PC-3 (cell line): ENCODE results near the gene SLC38A3. TPM values are rescaled to one million over a fixed set of nuclear protein-coding genes. Genes with fewer than 3 reads are reported as not detected.

Experiments
- ATAC-seq: fragments of 200-7000 bp; cut with Tn5 transposase; 2 replicates; pipeline ENCODE4 v1.9.1; 2020; ENCODE audit warnings: mild to moderate bottlenecking, moderate library complexity
- BruUV-seq: library from RNA; stranded (reverse); fragments of 400-500 nt; replicated peaks from 2 replicates; lab custom pipeline; 2021; lab: Mats Ljungman, UMichigan
- CTCF ChIA-PET: fragments of 300-600 bp; sonication (Branson Sonifier 250); formaldehyde crosslinking; loops from one replicate; lab custom pipeline; 2022; ENCODE audit warnings: antibody characterized with exemption; lab: Charles Lee
- POLR2A ChIA-PET: fragments of 300-600 bp; sonication (Branson Sonifier 250); formaldehyde crosslinking; loops from one replicate; lab custom pipeline; 2022; ENCODE audit warnings: antibody characterized with exemption; ENCODE audit not compliant: unreplicated experiment; lab: Charles Lee
- DNase-seq: peaks from one replicate; pipeline ENCODE4 v3.0.0-alpha.2; 2015
- H2AFZ ChIP-seq: fragments of 300-600 bp; sonication (generic); 2 replicates; pipeline ENCODE4 v1.6.0; 2016; ENCODE audit warnings: antibody characterized with exemption, low read length
- H3F3A ChIP-seq: fragments of 300-600 bp; sonication (generic); one replicate; pipeline ENCODE4 v1.6.0; 2017; ENCODE audit warnings: antibody characterized with exemption, low read length, control low read depth, mild to moderate bottlenecking; ENCODE audit not compliant: unreplicated experiment
- H3K27ac ChIP-seq: fragments of 300-600 bp; sonication (generic); 2 replicates; pipeline ENCODE4 v1.5.1; 2016; ENCODE audit warnings: mild to moderate bottlenecking, low read length
- H3K27me3 ChIP-seq: fragments of 300-600 bp; sonication (generic); 2 replicates; pipeline ENCODE4 v1.6.1; 2016; ENCODE audit warnings: low read length, mixed read lengths
- H3K36me3 ChIP-seq: fragments of 300-600 bp; sonication (generic); 2 replicates; pipeline ENCODE4 v1.6.1; 2016; ENCODE audit warnings: low read depth, mixed run types, low read length, mixed read lengths
- H3K4me1 ChIP-seq: fragments of 300-600 bp; sonication (generic); 2 replicates; pipeline ENCODE4 v1.5.1; 2016; ENCODE audit warnings: low read length; ENCODE audit not compliant: insufficient read depth
- H3K4me2 ChIP-seq: fragments of 300-600 bp; sonication (generic); 2 replicates; pipeline ENCODE4 v1.6.0; 2016; ENCODE audit warnings: low read length
- H3K4me3 ChIP-seq: fragments of 300-600 bp; sonication (generic); 2 replicates; pipeline ENCODE4 v1.5.1; 2016; ENCODE audit warnings: mild to moderate bottlenecking, low read length, mixed read lengths
- H3K79me2 ChIP-seq: fragments of 300-600 bp; sonication (generic); 2 replicates; pipeline ENCODE4 v1.6.1; 2017; ENCODE audit warnings: low read length, mixed read lengths
- H3K9ac ChIP-seq: fragments of 300-600 bp; sonication (generic); 2 replicates; pipeline ENCODE4 v1.6.0; 2016; ENCODE audit warnings: mild to moderate bottlenecking, low read length
- H3K9me2 ChIP-seq: fragments of 300-600 bp; sonication (generic); replicated peaks from 2 replicates; pipeline ENCODE4 v1.6.1; 2016; ENCODE audit warnings: mixed run types, low read length, mixed read lengths
- H3K9me3 ChIP-seq: fragments of 300-600 bp; sonication (generic); 2 replicates; pipeline ENCODE4 v1.6.1; 2016; ENCODE audit warnings: low read length, mixed read lengths
- H4K20me1 ChIP-seq: fragments of 300-600 bp; sonication (generic); 2 replicates; pipeline ENCODE4 v1.6.1; 2016; ENCODE audit warnings: low read length, mixed read lengths
- CTCF ChIP-seq: fragments of 300-600 bp; sonication (generic); conservative IDR thresholded peaks from 2 replicates; pipeline ENCODE4 v1.5.1; 2017; ENCODE audit warnings: antibody characterized with exemption, low read depth, mild to moderate bottlenecking, low read length
- EZH2 ChIP-seq: fragments of 300-600 bp; sonication (generic); IDR thresholded peaks from one replicate; pipeline ENCODE4 v1.6.1; 2017; ENCODE audit warnings: antibody characterized with exemption, mild to moderate bottlenecking, low read length; ENCODE audit not compliant: unreplicated experiment
- EZH2phosphoT487 ChIP-seq: fragments of 300-600 bp; sonication (generic); IDR thresholded peaks from 2 replicates; pipeline ENCODE4 v1.6.1; 2018; ENCODE audit warnings: mild to moderate bottlenecking, antibody characterized with exemption, low read length, borderline replicate concordance
- intact Hi-C: fragments of 100-400 bp; cut with micrococcal nuclease; formaldehyde crosslinking; loops from 2 replicates; pipeline ENCODE4 v1.9.0; 2023
- total RNA-seq: library from RNA; depleted of rRNA; stranded (reverse); fragments of >200 nt; gene quantifications from 2 replicates; pipeline ENCODE4 v1.2.3, GENCODE V29; 2014

SLC38A3 gene
- total RNA-seq, 1 experiment from 2014 or later = 3.3 TPM

DNA sequence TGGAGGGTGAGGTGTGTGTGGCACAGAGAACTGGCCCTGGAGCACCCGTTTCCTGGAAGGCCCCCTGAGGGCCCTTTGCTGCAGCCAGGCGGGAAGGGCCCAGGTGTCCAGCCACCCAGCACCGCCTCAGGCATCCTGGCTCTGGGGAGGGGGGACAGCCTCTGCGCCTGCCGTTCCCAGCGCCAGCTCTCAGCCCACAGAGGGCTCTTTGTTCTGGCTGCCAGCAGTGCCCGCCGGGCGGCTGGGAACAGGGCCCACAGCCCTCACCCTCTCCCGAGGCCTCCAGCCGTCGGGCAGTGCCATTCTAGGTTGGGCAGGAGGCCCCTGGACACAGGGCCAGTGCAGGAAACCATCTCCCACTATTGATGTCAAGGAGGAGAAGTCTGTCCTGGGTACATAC, 8.3 kb downstream of the SLC38A3 start:
- BruUV-seq = no TSS peak
- H3K9me3 ChIP-seq = no peaks in the 10 kb centered on the region

DNA sequence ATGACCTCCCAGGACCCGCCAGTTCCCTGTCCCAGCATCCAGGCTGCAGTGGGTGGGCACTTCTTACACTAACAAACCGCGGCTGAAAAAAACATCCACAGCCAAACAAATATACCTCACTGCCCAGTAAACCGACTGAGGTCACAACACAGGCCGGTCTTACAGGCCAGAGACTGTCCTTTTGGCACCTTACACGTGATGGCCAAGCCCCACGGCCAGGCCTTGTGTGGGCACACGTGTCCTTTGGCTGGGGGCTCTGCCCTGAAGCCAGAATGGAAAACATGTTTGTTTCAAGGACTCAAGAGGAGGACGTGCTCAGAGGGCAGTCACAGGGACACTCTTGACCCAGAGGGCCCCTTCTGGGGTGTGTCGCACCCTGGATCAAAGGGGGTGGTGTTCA, 9.8 kb downstream of the SLC38A3 start:
- TF ChIP-seq CTCF = no peak
- TF ChIP-seq EZH2 = no peak
- no peaks in the 10 kb centered on the region for H3K36me3 ChIP-seq
- no peak overlapping the region for H3K4me2 ChIP-seq
- H3K9me3 ChIP-seq = no peaks in the 10 kb centered on the region
- no peak overlapping the region for H2AFZ ChIP-seq
- no peaks in the 10 kb centered on the region for H3F3A ChIP-seq
- CTCF ChIA-PET = no interaction called here
- POLR2A ChIA-PET = no interaction called here
- H3K9me2 ChIP-seq = no peaks in the 10 kb centered on the region
- no peak overlapping the region for H3K9ac ChIP-seq
- DNase-seq (no peak), ATAC-seq (no peak)
- H3K4me3 ChIP-seq = no peak overlapping the region
- no peaks in the 10 kb centered on the region for H3K79me2 ChIP-seq
- no peaks in the 10 kb centered on the region for H3K4me1 ChIP-seq
- no peaks in the 10 kb centered on the region for H3K27me3 ChIP-seq
- H4K20me1 ChIP-seq = no peaks in the 10 kb centered on the region
- intact Hi-C loops = no loop called here
- BruUV-seq = no TSS peak
- no peak overlapping the region for H3K27ac ChIP-seq

More for the DNA sequence above, 8.3 kb downstream of the SLC38A3 start:
- DNase-seq (no peak), ATAC-seq (no peak)
- Histone ChIP-seq H3K27me3 (no peaks in the 10 kb centered on the region), H2AFZ (no peak overlapping the region), H4K20me1 (no peaks in the 10 kb centered on the region), H3K4me1 (no peaks in the 10 kb centered on the region), H3K9me2 (no peaks in the 10 kb centered on the region), H3F3A (no peaks in the 10 kb centered on the region), H3K9ac (no peak overlapping the region), H3K27ac (no peak overlapping the region), H3K4me2 (no peak overlapping the region), H3K4me3 (no peak overlapping the region), H3K36me3 (no peaks in the 10 kb centered on the region), H3K79me2 (no peaks in the 10 kb centered on the region)
- ChIA-PET CTCF (no interaction called here), POLR2A (no interaction called here)
- intact Hi-C loops = no loop called here
- TF ChIP-seq CTCF (no peak), EZH2 (no peak), EZH2phosphoT487 (no peak)

GRCh38 chr3:50215529-50215928, 10.5 kb downstream of the SLC38A3 start:
- Histone ChIP-seq H3K4me2 (no peak overlapping the region), H3K9ac (no peak overlapping the region), H3K36me3 (no peaks in the 10 kb centered on the region), H4K20me1 (no peaks in the 10 kb centered on the region), H3K4me1 (no peaks in the 10 kb centered on the region), H3K9me2 (no peaks in the 10 kb centered on the region), H3F3A (no peaks in the 10 kb centered on the region), H3K9me3 (no peaks in the 10 kb centered on the region), H3K4me3 (no peak overlapping the region), H2AFZ (no peak overlapping the region), H3K27me3 (no peaks in the 10 kb centered on the region), H3K79me2 (no peaks in the 10 kb centered on the region), H3K27ac (no peak overlapping the region)
- ChIA-PET CTCF (interaction anchor here (0.6 kb wide), 1 partner anchor 40 kb away, joined by 4 read pairs; no protein-coding TSS in a partner anchor), POLR2A (no interaction called here)
- TF ChIP-seq EZH2 (no peak), EZH2phosphoT487 (no peak), CTCF (no peak)
- DNase-seq (no peak), ATAC-seq (no peak)
- no TSS peak for BruUV-seq
- intact Hi-C loops = no loop called here
